BE2C (cell line): ENCODE results near the gene CPEB3.

Experiments
- DNase-seq: peaks from one replicate; pipeline ENCODE4 v3.0.0-alpha.2; 2020
- H3K27me3 ChIP-seq: fragments of 250-450 bp; sonication (Bioruptor Pico); 2 replicates; pipeline ENCODE4 v1.5.1; 2020; ENCODE audit warnings: mild to moderate bottlenecking
- H3K36me3 ChIP-seq: fragments of 250-450 bp; sonication (Bioruptor Pico); 2 replicates; pipeline ENCODE4 v1.5.1; 2020; ENCODE audit warnings: mild to moderate bottlenecking
- H3K4me1 ChIP-seq: fragments of 250-450 bp; sonication (Bioruptor Pico); 2 replicates; pipeline ENCODE4 v1.5.1; 2020
- H3K4me3 ChIP-seq: 2 replicates; pipeline ENCODE4 v1.5.1; 2011; ENCODE audit warnings: low read depth, low read length
- H3K9me3 ChIP-seq: fragments of 250-450 bp; sonication (Bioruptor Pico); 2 replicates; pipeline ENCODE4 v1.5.1; 2020
- TF ChIP-seq, protein P1 (sequence below): IDR thresholded peaks from 2 replicates; pipeline ENCODE4 v1.5.1; 2012; ENCODE audit warnings: mild to moderate bottlenecking, low read depth, low read length

The CPEB3 gene

DNA sequence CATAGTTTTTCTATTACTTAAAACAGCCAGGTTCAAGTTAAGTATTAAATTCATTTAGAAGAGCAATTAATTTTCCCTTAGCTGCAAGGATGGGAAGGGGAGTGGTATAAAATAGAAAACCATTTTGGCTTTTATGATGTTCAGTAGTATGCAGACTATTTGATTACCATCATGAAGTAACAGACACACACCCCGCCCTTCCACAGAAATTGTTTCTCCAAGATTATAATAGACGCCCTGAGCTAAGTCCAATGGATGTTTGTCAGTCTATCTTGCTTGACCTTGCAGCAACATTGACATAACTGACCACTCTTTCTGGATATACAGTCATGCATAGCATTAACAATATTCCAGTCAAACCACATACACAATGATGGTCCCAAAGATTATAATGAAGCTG lies 42.3 kb downstream of the CPEB3 start:
- TF ChIP-seq, protein P1, sequence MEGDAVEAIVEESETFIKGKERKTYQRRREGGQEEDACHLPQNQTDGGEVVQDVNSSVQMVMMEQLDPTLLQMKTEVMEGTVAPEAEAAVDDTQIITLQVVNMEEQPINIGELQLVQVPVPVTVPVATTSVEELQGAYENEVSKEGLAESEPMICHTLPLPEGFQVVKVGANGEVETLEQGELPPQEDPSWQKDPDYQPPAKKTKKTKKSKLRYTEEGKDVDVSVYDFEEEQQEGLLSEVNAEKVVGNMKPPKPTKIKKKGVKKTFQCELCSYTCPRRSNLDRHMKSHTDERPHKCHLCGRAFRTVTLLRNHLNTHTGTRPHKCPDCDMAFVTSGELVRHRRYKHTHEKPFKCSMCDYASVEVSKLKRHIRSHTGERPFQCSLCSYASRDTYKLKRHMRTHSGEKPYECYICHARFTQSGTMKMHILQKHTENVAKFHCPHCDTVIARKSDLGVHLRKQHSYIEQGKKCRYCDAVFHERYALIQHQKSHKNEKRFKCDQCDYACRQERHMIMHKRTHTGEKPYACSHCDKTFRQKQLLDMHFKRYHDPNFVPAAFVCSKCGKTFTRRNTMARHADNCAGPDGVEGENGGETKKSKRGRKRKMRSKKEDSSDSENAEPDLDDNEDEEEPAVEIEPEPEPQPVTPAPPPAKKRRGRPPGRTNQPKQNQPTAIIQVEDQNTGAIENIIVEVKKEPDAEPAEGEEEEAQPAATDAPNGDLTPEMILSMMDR, result no peak
- H3K9me3 ChIP-seq, result no peaks in the 10 kb centered on the region
- H3K36me3 ChIP-seq, result no peaks in the 10 kb centered on the region
- H3K4me1 ChIP-seq, result no peaks in the 10 kb centered on the region
- no peak for DNase-seq
- H3K4me3 ChIP-seq, result no peak overlapping the region
- no peaks in the 10 kb centered on the region for H3K27me3 ChIP-seq

- TF ChIP-seq, protein P1, result no peak
- Histone ChIP-seq H3K4me3 (no peak overlapping the region), H3K9me3 (no peaks in the 10 kb centered on the region), H3K36me3 (no peaks in the 10 kb centered on the region), H3K4me1 (peaks cover 5% of the 10 kb centered on the region), H3K27me3 (no peaks in the 10 kb centered on the region)
- DNase-seq, result no peak
These were observed 46.1 kb downstream of the CPEB3 start for GRCh38 chr10:92244796-92245195.

GRCh38 chr10:92242910-92243671 lies 47.8 kb downstream of the CPEB3 start:
- Histone ChIP-seq H3K36me3 (no peaks in the 10 kb centered on the region), H3K9me3 (no peaks in the 10 kb centered on the region), H3K4me1 (peaks cover 5% of the 10 kb centered on the region), H3K4me3 (peak overlapping the region; percentile 67), H3K27me3 (no peaks in the 10 kb centered on the region)
- TF ChIP-seq, protein P1, result no peak
- DNase-seq, result peak; percentile 57

GRCh38 chr10:92242380-92242779 lies 48.5 kb downstream of the CPEB3 start:
- DNase-seq, result no peak
- peaks cover 5% of the 10 kb centered on the region for H3K4me1 ChIP-seq
- no peaks in the 10 kb centered on the region for H3K9me3 ChIP-seq
- H3K4me3 ChIP-seq, result peak overlapping the region; percentile 67
- H3K36me3 ChIP-seq, result no peaks in the 10 kb centered on the region
- TF ChIP-seq, protein P1, result no peak
- H3K27me3 ChIP-seq, result no peaks in the 10 kb centered on the region

DNA sequence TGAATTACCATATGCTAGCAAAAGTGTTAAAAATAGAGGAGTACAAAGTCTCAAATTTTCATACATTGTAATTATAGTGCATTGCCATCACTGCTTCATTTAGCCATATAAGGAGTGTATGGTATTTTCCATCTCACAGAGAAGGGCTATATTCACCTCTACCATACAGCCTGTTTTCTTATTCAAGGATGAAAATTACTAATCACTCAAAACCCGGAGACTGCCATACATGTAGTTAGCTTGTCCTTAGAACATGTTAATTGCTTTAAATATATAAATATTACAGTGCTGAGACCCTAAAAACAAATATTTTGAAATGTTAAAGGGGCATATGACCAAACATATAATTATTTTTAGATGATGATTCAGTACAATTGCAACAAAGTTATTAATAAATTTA lies 49.4 kb downstream of the CPEB3 start:
- TF ChIP-seq, protein P1, result no peak
- peak overlapping the region; percentile 94 for H3K4me3 ChIP-seq
- H3K36me3 ChIP-seq, result no peaks in the 10 kb centered on the region
- no peak for DNase-seq
- no peaks in the 10 kb centered on the region for H3K27me3 ChIP-seq
- peaks cover 5% of the 10 kb centered on the region for H3K4me1 ChIP-seq
- H3K9me3 ChIP-seq, result no peaks in the 10 kb centered on the region

DNA sequence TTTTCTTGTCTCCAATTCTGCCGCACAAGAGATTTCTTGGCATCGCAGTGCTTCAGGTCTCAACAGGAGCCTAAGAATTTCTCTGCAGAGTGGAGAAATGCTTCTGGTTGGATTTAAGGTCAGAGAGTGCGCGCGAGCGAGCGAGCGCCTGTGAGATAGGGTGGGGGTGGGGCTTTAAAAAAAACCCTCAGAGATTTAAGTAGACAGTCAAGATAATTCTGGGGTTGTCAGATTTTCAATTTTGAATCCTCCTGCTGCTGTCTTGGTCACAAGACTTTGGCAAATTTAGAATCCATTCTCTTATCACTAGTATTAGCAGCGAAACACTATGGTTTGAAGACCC lies 49.7 kb downstream of the CPEB3 start:
- Histone ChIP-seq H3K9me3 (no peaks in the 10 kb centered on the region), H3K4me3 (peak overlapping the region; percentile 94), H3K4me1 (peaks cover 5% of the 10 kb centered on the region), H3K27me3 (no peaks in the 10 kb centered on the region), H3K36me3 (no peaks in the 10 kb centered on the region)
- TF ChIP-seq, protein P1, result no peak
- no peak for DNase-seq
